NK-92 treated with Interleukin-12 subunit alpha and Interleukin-12 subunit beta, amount 100 ng/mL, for 24 hours (cell line): ENCODE results near the gene NUDT14.

Experiments used
- DNase-seq: peaks from one replicate; lab custom pipeline; 2025; lab: John Stamatoyannopoulos, UW

The NUDT14 gene

DNA sequence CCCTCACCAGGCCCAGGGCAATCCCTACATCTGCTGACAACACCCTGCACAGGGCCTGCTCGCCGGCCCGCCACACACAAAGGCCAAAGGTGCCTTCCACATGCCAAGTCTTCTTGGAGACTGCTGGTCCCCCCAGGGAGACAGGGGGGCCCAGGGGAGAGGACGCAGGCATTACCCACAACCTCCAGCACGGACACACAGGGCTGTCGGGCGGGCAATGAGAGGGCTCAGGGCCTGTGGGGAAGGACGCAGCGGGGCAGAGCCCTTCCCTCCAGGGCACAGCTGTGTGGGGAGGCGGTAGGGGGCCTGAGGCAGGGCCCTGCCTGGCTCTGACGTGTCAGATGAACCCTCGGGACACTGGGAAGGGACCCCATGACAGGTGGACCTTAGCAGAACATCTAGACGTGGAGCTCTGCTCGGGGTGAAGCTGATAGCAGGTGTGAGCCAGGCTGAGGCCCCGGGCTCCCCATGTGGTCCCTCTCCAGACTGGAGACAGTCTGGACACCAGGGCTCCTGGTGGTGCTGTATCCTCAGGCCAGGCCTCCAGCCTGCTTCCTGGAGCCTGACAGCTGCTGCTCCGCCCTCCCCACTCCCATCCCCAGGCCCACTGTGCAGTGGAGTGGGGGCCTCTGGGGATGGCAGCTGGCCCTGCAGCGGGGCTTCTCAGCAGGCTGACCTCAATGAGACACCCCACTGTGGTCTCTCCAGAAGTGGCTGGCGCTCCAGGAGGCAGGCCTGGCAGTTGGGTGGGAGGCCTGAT lies 31.6 kb upstream of the NUDT14 start:
- no peak for DNase-seq

DNA sequence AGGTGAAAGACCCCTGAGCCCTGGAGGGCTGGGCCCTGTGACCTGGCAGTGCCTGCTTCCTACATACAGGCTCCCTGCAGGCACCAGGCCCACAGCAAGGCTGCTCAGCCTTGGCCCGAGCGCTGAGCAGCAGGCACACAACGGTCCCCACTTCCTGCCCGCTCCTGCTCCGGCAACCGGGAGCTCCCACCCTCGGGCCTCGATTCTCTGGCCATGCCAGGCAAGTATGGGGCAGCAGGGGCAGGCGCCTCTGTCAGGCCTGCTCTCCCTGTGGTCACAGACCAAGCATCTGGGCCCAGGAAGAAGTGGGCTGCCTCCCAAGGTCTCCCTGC lies 30.6 kb upstream of the NUDT14 start:
- DNase-seq, result no peak

DNA sequence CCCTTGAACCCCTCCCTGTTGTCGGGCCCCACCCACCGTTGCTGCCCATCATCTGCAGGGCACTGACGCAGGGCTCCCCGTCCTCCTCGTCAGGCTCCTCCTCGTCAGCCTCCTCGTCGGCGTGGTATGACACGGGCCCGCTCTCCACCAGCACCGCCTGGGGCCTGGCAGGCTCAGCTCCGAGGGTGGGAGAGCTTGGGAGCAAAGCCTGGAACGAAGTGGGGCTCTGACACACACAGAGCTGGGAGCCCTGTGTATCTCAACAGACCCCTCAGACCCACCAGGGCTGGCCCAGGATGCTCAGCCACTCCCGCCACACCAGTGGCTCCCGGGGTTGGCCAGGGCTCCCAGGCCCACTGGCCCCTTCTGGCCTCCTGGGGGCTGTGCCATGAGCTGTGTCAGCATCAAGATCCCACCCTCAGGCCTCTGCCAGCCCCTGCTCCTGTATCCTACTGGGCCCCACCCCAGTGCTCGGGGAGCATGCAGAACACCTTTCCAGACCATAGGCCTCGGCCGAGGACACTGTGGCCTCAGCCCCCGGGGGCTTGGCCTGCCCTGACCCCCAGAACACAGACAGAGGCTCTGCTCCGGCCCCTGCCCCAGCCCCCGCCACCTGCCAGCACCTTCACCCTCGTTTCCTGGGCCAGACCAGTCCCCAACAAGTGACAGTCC lies 30.1 kb upstream of the NUDT14 start:
- DNase-seq, result no peak

DNA sequence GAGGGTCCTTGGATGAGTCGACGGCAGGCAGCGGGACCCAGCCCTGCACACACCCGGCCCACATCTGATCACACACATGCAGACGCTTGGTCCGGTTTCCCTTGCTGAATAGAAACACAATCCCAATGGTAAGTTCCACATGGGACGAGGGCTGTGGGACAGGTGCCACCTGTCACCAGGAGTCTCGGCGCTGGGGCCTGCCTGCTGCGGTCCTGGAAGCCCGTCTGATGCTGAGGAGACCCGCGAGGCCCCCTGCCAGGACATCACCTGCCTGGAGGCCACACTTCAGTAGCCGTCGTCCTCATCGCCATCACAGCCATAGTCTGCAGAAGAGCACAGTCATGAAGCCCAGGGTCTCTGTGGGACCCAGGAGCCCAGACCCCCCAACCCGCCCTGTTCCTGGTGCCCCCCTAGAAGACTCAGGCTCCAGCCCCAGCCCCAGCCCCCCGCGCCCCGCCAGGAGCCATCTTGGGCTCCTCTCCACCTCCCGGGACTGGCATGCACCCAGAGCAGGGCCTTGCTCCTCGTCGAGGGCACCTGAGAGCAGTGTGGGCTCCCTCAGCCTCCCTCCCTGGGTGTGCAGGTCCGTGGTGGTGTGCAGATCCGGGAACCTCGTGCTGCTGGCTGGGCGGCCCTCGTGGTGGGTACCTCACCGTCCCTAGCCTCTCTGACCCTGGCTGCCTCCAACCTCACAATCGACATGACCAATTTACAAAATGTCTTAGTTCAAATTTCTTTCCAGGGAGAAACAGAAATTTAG lies 29.3 kb upstream of the NUDT14 start:
- no peak for DNase-seq

DNA sequence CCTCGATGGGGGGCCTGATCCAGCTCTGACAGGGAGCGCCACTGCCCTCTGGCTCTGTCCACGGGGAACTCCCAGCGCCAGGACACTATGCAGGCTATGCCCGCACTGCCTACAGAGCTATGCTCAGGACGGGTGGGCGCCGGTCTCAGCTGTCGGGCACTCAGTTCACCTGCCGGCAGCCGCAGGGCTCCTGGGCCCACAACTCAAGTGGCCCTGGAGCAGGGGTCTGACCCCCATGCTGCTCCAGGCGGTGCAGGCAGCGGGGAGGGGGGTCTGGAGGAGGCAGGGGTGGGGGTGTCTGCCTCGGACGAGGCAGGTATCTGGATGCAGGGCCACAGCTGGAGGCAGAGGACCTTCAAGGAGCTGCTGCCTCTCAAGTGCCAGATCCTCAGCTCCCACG lies 28.5 kb upstream of the NUDT14 start:
- DNase-seq, result no peak

DNA sequence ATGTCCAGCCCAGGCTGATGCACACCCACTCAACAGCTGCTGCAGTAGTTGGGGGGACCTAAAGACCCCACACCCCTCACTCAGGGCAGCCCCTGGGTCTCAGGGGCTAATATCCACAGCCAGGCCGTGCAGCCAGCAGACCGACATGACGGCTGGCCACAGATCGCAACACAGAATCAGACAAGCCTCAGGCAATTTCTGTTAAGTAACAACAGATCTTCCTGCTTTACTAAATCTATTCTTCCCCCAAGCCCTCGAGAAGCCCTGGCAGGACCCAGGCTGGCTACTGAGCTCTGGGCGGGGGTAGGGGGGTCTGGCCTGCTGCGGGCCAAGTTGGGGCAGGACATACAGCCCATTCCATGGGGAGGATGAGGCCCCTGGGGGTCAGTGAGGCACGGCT lies 28.0 kb upstream of the NUDT14 start:
- DNase-seq, result no peak

DNA sequence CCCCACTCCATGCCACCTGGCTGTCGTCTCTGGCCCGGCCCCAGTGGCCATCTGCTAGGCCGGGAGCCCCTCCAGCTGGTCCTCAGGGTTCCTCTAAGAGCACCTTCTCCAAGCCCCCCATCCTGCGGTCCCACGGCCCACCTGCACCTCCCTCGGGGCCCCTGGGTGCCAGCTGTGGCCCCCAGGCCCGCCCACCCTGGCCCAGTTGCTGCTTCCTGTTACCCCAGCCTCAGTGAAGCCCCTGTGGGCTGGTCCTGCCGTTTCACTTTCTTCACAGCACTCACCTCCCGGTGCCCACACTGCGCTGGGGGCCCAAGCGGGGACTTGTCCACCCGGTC lies 27.6 kb upstream of the NUDT14 start:
- no peak for DNase-seq

DNA sequence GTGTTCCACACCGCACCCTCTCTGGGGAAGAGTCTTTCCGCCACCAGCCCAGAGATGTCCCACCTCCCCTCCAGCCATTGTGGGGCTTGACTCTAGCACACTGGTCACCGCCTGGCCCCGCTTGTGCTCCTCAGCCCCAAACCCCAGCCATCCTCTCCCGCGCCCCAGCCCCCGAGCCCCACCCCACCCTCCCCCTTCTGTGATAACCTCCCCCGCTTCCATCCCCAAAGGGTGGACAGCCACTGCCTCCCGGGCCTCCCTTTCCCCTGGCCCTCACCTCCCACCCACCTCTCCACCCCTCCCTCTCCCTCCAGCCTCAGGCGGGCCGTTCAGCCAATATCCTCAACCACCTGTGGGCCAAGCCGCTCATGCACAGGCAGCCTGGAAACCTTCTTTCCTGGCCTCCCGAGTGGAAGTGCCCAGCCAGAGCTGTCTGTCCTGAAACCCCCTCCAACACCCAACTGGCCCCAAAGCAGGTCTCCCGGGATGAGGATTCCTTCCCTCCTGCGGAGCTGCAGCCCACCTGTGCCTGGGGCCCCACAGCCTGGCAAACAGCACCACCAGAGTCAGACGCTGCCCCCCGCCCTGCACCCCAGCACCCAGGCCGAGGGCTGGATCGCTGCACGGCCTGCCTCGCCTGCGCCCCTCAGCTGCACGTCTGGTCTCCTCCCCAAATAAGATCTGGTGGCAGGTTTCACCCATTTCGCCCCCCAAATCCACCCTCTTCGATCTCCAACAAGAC lies 27.1 kb upstream of the NUDT14 start:
- DNase-seq, result no peak

DNA sequence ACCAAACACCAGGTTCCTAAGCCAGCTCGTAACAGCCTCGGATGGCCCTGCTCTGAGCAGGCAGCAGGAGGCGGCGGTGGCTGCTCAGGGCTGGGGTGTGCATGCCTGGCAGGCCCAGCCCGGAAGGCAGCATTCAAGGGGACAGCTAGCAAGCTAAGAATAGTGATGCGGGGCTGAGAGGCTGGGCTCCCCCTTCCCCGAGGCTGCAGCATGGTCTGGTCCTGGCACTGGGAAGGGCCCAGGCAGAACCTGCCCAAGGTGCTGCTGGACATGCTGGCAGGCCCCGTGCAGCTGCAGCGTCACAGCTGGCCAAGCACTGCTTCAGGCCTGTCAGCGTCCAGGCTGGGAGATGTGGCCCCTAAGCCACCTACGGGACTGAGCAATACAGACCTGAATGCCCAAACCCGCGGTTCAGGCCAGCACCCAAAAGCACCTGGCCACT lies 26.4 kb upstream of the NUDT14 start:
- DNase-seq, result no peak

DNA sequence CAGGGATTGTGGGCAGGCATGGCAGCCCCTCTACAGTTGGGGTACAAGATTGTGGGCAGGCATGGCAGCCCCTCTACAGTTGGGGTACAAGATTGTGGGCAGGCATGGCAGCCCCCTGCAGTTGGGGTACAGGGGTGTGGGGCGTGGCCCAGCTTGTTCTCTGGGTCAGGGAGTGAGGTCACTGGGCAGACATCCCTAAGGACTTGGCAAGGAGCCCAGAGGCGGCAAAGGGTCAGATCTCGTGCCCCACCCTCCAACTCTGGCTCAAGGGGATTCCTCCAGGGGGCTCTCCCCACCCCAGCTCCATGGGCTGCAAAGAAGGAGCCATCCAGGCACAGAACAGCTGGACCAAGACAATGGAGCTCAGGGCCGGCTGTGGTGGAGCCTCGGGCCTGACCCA lies 25.8 kb upstream of the NUDT14 start:
- DNase-seq, result no peak

DNA sequence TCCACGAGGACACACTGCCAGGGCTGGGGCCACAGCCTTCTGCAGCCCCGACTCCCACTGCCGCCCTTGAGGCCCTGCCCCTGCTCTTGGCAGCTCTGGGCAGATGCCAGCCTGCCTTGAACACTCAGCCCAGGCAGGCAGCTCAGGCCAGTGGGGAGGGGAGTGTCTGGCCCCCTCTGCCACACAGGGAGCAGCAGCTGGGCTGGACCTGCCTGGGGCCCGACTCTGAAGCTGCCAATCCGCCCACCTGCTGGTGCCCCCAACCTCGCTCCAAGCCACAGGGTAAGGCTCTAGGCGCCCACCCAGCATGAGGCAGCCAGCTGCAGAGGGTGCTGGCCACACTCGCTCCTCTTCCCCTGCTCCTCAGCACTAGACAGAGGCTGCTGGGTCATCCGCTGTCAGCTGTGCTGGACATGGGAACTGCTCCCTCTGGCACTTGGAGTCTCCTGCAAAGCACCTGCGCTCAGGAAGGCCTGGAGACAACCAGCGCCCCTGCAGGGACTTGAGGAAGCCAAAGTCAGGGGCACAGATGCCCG lies 24.6 kb upstream of the NUDT14 start:
- no peak for DNase-seq

DNA sequence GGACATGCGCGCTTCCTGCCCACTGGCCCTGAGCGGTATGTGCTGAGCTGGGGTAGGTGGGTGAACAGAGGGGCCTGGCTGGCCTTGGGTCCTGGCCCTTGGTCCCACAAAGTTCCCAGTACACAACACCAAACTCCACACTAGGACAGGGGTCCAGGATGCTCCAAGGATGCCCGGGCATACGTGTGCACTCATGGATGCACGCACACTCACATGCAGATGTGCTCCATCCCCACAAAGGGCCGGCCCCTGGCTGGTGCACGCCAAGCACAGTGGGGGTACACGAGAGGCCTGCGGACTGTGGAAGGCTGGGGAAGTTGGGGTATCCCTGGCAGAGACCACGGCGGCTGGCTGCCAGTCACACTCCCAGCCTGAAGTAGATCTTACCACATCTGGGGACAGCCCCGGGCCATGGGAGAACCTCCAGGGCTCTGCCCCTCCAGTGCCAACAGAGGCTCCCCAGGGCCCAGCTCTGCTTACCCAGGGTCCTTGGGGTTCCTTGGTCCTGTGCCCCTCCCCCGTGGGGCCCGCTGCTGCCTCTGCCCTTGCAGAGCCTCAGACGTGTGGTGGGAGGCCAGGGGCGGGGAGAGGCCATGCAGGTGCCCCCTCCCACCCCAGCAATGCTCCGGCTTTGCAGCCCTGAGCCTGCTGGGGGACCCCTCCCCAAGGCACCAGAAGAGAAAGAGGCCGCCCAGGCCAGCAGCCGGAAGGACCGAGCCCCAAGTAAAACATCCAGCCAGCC lies 24.0 kb upstream of the NUDT14 start:
- no peak for DNase-seq

DNA sequence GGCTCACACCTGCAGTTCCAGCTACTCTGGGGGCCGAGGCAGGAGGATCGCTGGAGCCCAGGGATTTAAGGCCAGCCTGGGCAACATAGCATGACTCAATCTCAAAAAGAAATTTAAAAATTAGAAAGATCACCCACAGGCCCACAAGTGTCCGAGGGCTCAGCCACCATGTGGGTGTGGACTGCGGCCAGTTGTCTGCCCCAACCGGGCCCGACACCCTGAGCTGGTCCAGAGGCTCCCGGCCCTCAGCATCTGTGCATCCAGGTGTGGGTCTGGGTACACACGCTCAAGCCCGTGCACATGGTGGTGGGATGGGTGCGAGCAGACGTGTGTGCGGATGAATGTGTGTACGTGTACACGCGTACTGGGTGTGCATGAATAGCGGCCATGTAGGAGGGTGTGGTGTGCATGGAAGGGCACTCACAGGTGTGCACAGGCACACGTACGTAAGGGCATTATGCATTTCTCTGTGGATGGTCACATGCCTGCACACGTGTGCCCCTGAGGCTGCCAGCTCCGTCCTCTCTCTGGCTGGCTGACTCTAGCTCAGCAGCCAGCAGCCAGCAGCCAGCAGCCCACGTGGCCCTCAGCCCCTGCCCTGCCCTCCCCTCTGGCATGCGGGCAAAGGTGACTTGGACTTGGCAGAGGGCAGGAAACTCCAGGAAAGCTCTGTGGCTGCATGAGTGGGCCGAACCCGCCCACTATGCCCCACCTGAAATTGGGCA lies 23.3 kb upstream of the NUDT14 start:
- DNase-seq, result no peak

DNA sequence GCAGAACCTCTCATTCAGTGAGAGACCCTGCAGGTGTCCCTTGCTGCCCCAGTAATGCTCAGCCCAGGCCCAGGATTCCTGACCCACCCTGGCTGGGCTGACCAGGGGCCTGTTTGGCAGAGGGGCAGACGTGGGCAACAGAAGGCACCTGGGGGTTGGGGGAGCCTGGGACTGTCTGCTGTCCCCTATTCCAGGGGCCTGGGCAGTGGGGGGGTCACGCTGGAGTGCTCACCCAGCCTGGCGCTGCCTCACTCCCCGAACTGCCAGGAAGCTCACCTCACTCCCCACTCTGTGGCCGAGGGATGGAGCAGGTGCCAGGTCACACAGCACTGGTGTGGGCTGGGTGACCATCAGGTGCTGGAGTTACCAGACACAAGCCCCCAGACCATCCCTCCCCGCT lies 22.6 kb upstream of the NUDT14 start:
- no peak for DNase-seq

DNA sequence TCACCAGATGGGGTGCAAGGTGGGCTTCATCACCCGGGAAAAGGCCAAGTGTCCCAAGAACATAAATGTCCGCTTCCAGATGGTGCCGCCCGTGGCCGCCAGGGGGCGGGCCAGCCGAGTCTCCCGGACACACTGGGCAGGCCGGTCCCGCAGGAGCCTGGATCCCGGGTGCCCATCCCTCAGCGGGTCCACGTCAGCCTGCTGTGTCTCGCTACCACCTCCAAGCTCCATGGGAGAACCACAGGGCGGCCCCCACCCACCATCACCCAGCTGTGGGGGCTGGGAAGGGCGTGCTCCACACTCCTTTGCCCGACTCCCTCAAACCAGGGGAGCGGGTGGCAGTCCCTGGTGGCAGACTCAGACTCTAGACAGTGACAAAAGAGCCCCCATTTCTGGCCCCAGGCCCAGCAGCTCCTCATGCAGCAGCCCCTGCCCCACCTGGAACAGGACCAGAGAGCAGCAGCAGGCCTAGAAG lies 22.0 kb upstream of the NUDT14 start:
- peak; percentile 32 for DNase-seq

DNA sequence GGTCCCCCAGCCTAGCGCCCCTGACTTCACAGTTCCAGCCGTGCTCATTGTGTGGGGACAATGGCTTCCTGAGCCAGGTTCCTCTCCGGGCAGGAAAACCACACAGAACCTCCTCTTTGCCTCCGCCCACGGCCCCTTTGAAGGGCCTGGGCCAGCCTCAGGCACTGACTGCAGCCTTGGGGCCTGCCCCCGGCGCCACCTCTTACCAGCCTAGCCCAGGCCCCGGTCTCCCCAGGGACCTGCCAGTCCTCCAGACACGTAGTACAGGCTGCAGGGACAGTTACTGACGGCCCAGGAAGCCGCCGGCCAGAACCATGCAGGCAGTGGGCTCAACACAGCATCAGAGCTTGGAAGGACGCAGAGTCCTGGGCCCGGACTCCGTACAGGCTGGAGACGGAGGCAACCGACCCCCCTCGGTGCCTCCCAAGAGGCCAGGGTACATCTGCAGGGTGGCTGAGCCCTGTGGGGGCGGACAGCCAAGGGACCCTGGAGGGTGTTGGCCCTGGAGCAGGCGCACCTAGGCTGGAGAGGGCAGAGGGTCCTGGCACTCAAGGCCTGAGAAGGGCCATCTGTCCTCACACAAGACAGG lies 20.9 kb upstream of the NUDT14 start:
- no peak for DNase-seq

DNA sequence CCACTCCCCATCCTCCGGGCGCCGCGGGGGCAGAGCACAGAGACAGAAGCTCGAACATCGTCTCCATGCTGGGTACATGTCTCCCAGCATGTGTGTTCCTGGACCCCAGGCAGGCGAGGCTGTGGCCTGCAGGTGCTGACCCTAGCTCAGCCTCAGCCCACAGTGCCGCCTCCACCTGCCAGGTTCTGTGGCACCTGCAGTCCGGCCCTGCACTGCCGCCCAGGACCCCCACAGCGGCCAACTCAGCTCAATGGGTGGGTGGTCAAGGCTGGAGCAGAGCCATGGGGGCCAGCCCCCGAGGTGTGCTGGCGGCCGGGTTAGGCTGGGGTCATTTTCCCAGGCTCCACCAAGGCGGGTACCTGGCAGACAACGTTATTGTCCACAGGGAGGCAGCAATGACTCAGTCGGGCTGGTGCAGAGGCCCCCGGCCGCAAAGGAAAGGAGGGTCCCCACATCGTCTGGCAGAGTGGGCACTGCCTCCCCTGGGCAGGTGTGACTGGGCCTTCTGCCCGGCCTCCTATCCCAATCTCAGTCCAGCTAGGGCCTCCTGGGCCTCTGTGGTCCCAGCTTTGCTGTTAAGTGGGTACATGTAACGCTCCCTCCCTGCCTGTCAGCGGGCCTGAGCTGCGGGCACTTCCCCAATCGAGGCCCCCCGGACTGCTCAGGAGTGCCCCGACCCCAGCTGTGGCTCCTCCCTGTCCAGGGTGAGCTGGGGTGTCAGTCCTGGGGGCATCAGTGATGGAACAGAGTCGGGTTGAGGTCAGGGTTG lies 20.2 kb upstream of the NUDT14 start:
- no peak for DNase-seq

DNA sequence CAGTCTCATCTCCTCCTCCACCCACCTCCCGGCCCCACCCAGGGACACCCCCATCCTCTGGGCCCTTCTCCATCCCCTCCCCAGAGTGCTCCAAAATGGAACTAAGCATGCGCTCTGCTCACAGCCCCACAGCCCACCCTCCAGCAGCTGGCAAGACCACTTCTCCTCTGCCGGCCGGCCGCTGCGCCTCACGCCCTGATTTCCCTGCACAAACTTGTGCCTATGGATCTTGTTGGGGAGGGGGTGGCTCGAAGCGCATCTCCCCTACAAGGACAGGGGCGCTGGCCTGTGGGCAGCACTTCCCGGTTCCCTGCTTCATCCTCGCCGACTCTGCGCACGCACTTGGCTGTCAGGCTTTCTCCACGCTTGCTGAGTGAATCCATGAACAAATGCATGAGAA lies 19.5 kb upstream of the NUDT14 start:
- DNase-seq, result no peak

DNA sequence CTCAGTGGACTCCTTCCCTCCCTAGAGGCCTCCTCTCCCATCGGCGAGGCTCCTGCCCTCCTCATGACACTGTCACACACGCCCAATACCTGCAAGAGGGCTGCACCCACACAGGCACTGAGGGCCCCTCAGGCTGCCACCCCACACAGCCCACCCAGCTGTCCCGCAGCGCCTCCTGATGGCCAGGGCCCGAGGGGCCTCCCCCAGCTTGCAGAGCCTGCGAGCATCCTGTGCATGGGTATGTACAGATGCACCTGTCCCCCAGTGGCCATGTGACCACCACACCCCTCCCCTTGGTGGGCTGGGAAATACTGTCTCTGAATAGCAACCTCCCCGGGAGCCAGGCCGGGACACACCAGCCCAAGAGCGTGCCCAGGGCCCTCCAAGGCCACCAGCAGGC lies 19.0 kb upstream of the NUDT14 start:
- DNase-seq, result no peak

DNA sequence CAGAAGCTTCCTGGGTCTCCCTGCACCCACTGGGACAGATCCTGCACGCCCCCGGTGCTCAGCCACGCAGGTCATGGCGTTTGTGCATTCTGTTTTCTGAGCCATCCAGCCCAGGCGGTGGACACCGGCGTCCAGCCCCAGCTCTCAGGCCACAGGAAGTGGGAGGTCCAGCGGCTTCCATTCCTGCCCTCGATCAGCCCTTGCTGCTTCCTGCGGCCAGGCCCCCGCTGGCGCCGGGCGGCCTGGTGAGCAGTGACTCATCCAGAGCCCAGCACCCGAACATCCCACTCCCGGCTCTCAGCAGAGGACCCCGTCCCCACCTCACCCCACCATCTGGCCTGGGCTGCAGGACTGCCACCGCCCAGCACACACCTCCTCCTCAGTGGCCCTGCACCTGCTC lies 18.0 kb upstream of the NUDT14 start:
- no peak for DNase-seq
